NB4 (cell line): ENCODE data around the gene P2RX3.

Experiments
- DNase-seq: peaks from one replicate; pipeline ENCODE4 v3.0.0; 2010; ENCODE audit warnings: low read depth
- H3K4me3 ChIP-seq: one replicate; pipeline ENCODE4 v1.5.1; 2011; ENCODE audit warnings: mild to moderate bottlenecking, low read depth, low read length, moderate library complexity
- MYC ChIP-seq: IDR thresholded peaks from 2 replicates; pipeline ENCODE4 v1.6.1; 2011; ENCODE audit warnings: low read depth, low read length
- POLR2A ChIP-seq: IDR thresholded peaks from 2 replicates; pipeline ENCODE4 v1.6.1; 2011; ENCODE audit warnings: mild to moderate bottlenecking; ENCODE audit not compliant: insufficient read length; ENCODE audit errors: extremely low read depth
- TF ChIP-seq, protein P1 (sequence below): IDR thresholded peaks from 2 replicates; pipeline ENCODE4 v1.6.1; 2011; ENCODE audit warnings: low read depth, low read length
- TF ChIP-seq, protein P2 (sequence below): IDR thresholded peaks from one replicate; pipeline ENCODE4 v1.5.1; 2012; ENCODE audit warnings: low read depth, low read length

Gene P2RX3

DNA sequence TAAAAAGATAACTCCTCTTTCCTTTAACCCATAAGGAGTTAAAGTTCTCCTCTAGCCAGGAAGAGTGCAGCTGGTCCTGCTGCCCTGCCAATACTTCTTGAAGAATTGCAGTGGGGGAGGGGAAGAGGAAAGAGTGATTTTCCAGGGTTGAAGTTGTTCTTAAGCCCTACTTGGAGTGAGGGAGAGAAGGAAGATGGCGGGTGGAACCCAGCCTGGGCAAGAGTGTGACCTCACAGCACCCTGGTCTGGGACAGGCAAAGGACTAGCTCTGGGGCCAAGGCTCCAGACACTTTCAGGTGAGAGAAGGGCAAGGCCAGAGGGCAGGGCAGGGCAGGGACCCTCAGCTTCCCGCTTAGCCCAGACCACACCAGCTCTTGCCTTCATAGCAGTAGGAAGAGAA, 20.0 kb upstream of the P2RX3 start:
- DNase-seq = no peak
- H3K4me3 ChIP-seq = no peak overlapping the region
- TF ChIP-seq POLR2A (no peak), MYC (no peak)
- TF ChIP-seq, protein P1, sequence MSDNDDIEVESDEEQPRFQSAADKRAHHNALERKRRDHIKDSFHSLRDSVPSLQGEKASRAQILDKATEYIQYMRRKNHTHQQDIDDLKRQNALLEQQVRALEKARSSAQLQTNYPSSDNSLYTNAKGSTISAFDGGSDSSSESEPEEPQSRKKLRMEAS = no peak
- TF ChIP-seq, protein P2, sequence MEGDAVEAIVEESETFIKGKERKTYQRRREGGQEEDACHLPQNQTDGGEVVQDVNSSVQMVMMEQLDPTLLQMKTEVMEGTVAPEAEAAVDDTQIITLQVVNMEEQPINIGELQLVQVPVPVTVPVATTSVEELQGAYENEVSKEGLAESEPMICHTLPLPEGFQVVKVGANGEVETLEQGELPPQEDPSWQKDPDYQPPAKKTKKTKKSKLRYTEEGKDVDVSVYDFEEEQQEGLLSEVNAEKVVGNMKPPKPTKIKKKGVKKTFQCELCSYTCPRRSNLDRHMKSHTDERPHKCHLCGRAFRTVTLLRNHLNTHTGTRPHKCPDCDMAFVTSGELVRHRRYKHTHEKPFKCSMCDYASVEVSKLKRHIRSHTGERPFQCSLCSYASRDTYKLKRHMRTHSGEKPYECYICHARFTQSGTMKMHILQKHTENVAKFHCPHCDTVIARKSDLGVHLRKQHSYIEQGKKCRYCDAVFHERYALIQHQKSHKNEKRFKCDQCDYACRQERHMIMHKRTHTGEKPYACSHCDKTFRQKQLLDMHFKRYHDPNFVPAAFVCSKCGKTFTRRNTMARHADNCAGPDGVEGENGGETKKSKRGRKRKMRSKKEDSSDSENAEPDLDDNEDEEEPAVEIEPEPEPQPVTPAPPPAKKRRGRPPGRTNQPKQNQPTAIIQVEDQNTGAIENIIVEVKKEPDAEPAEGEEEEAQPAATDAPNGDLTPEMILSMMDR = no peak

DNA sequence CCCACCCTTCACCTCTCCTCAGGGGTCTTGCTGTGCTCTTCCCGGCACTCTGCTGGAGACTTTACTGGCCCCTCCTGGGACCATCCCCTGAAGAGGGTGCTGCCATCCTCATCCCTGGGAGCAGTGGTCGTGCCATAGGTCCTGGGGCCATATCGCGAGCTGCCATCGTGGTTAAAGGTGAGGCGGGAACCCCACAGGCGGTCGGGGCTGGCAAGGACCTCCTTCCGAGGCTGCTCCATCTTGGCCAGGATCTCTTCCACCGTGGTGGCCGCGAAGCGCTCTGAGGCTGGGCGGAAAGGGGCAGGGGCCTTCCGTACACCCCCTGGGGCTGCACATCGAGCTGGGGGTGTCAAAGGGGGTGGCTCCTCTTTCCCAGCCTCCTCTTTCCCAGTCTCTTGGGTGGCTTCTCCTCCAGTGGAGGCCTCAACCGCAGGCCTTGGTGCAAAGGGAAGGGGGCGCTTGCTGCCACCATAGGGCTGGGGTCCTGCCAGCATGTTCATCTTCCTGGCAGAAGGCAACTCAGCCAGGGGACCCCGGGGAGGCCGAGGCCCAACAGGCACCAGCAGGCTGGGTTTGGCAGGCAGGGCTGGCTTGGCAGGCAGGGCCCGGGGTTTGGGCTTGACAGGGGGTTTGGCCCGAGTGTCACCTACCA, 18.0 kb upstream of the P2RX3 start:
- no peak for DNase-seq
- H3K4me3 ChIP-seq = no peak overlapping the region
- TF ChIP-seq MYC = no peak
- TF ChIP-seq POLR2A = no peak
- TF ChIP-seq, protein P1 = no peak
- TF ChIP-seq, protein P2 = no peak

DNA sequence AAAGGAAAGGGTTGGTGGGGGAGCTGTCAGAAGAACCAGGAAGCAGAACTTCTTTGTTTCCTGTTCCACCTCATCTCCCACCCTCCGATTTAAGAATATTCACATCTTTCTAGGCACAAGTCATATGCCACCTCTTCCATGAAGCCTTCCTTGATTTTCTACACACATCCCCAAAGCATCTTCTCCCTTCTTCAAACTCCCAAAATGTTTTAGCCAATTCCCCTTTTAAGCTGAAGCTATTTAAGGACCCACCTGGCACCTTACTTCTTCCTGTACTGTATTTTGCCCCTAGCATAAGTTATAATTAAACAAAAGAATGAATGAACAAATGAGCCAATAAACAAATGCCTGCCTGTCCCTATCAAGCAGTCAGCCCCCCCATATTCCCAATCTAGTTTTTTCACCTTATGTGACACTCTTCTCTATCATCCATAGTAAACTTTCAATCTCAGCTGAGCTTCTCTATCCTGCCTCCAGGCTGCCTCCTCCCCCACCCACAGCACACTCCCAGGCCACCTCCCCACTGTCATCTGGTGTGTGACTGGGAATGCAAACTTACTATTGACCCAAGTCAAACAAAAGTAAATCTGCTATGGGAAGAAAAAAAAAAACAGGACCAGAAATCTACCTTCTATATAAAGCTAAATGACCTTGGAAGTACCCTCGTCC, 17.3 kb upstream of the P2RX3 start:
- no peak overlapping the region for H3K4me3 ChIP-seq
- DNase-seq = no peak
- TF ChIP-seq, protein P1 = no peak
- TF ChIP-seq, protein P2 = no peak
- TF ChIP-seq MYC = no peak
- no peak for TF ChIP-seq POLR2A

DNA sequence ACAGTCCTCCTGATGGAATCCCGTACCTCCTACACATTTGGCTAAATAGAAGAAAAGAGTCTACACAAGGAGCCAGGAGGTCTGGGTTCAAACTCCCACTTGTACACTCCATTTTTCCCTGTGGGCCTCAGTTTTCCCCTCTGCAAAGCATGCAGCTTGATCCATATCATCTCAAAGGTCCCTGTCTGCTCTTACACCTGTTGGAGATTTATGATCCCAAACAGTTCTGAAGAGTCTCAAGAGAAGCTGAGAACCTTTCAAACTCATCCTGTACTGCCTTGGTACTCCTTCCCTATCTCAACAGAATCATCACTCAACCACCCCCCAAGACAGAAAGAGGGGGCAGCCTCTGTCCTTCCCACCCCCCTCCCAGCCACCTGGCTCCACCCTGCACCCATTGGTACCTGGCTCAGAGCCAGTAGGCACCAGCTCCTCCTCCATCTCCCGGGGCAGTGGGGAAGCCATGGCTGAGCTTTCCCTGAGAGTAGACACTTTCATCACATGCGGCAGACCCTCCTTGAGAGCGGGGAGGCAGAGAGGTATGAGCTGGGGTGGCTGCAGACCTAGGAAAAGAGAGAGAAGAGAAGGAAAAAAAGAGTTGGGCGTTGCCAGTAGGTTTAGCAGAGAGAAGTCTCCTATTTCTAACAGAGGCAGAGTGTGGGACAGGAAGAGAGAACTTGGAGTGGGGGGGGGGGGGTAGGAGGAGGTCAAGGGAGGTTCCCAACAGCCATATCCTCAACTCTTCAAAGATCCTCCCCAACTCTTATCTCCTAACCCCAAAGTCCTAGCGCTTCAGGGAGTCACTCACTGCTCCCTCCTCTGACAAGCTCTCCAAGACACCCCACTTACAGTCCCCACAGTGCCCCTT, 16.5 kb upstream of the P2RX3 start:
- TF ChIP-seq MYC = no peak
- TF ChIP-seq POLR2A = no peak
- TF ChIP-seq, protein P1 = no peak
- TF ChIP-seq, protein P2 = no peak
- no peak overlapping the region for H3K4me3 ChIP-seq
- peak; percentile 38 for DNase-seq

DNA sequence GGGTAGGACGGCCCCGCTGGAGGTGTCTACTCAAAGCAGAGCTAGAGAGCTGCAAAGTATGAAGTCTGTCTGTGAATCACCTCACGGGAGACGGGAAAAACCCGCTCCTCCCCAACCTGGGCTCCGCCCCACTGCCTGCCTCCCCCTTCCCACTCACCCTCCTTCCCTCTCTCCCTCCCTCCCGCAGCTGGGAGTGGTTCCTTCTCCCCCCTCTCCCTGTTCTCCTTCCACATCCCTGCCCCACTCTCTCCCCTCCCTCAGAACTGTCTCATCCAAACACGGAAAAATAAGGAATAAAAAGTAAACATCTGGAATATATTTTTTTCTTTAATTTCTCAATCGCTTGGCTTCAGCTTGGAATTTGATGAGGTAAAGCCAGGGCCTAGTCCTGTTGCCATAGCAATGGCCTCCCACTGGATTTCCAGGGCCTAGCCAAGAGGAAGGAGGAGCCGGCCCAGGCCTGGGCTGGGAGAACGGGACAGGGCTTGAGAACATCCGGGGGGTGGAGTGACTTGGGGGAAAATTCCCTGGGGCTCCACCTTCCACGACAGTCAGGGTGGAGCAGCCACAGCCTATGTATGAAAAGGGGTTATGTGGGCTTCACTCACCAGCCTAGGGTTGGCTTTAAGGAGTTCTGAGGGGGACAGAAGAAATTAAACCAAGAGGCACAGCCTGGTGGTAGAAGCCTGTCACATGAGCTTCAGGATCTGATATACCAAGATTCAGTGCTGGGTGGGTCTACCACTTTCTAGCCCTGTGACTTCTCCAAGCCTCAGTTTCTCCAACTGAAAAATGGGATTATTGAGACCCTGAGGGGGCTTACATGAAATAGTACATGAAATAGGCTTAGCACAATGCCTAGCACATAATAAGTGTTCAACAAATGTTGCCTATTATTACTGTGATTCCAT, 15.6 kb upstream of the P2RX3 start:
- TF ChIP-seq POLR2A (no peak), MYC (no peak)
- TF ChIP-seq, protein P1 = no peak
- TF ChIP-seq, protein P2 = no peak
- no peak for DNase-seq
- no peak overlapping the region for H3K4me3 ChIP-seq
